T-cell (primary cell): ENCODE data around the gene GOLGA8T. TPM values are rescaled to one million over a fixed set of nuclear protein-coding genes. Genes with fewer than 3 reads are reported as not detected.
A peak's percentile ranks its signal among the peaks of the same experiment; 100 is the strongest.
"Not testable (repeated sequence)": the region's sequence is repeated elsewhere in the genome, so short reads cannot be mapped to it uniquely, and the experiment has no call there.

Experiments used
- ATAC-seq, 4 experiments: fragments of 200-7000 bp in 3 of 4; fragments of 150-1000 bp in 1 of 4; cut with Tn5 transposase; replicated peaks in 1 of 4; 1 replicate in 3 of 4; 2 replicates in 1 of 4; pipeline ENCODE4 v1.10.0; 2021; ENCODE audit warnings: moderate library complexity in 3 of 4, mild to moderate bottlenecking in 2 of 4, moderate number of reproducible peaks in 1 of 4
- CTCF ChIA-PET, 2 donors: fragments of 300-600 bp; sonication (Branson Sonifier 250); formaldehyde crosslinking; loops; one replicate each; lab custom pipeline; 2022; ENCODE audit warnings: antibody characterized with exemption in 2 of 2; lab: Charles Lee
- POLR2A ChIA-PET, 2 donors: fragments of 300-600 bp; sonication (Branson Sonifier 250); formaldehyde crosslinking; loops; one replicate each; lab custom pipeline; 2022; ENCODE audit warnings: antibody characterized with exemption in 2 of 2; lab: Charles Lee
- DNase-seq, 35 experiments: peaks; one replicate each; pipeline versions ENCODE4 v3.0.0 to v3.0.0-alpha.2; 2013 to 2023
- H3K27ac ChIP-seq: one replicate; pipeline ENCODE4 v1.5.1; 2013; ENCODE audit warnings: low read length
- H3K27me3 ChIP-seq, 2 experiments: replicated peaks in 1 of 2; 1 replicate in 1 of 2; 2 replicates in 1 of 2; pipeline versions ENCODE4 v1.6.1 to v1.7.0; 2013; ENCODE audit warnings: low read length in 1 of 2, mixed read lengths in 1 of 2; ENCODE audit not compliant: control insufficient read depth in 2 of 2, insufficient read depth in 2 of 2; ENCODE audit errors: extremely low read depth in 1 of 2
- H3K36me3 ChIP-seq, 2 donors: 1 replicate in 1 of 2; 2 replicates in 1 of 2; pipeline versions ENCODE4 v1.6.1 to v1.7.0; 2013; ENCODE audit warnings: low read length in 1 of 2; ENCODE audit not compliant: control insufficient read depth in 2 of 2, insufficient read depth in 1 of 2; ENCODE audit errors: extremely low read depth in 1 of 2
- H3K4me1 ChIP-seq, 2 experiments: 1 replicate in 1 of 2; 2 replicates in 1 of 2; pipeline versions ENCODE4 v1.6.1 to v1.7.0; 2013; ENCODE audit warnings: low read length in 2 of 2, mixed read lengths in 1 of 2; ENCODE audit not compliant: insufficient read depth in 2 of 2, control insufficient read depth in 1 of 2; ENCODE audit errors: extremely low read depth in 1 of 2
- H3K4me3 ChIP-seq, 2 donors: 1 replicate in 1 of 2; 2 replicates in 1 of 2; pipeline versions ENCODE4 v1.5.1 to v1.7.0; 2013; ENCODE audit warnings: mild to moderate bottlenecking in 2 of 2, low read length in 1 of 2, moderate library complexity in 1 of 2; ENCODE audit not compliant: control insufficient read depth in 1 of 2; ENCODE audit errors: extremely low read depth in 1 of 2
- H3K9me3 ChIP-seq: 2 replicates; pipeline ENCODE4 v1.7.0; 2013
- H3K27ac Mint-ChIP-seq, 2 donors: one replicate each; pipeline ENCODE4 v1.8.0; 2020 to 2021; ENCODE audit warnings: mild to moderate bottlenecking in 2 of 2, mixed read lengths in 2 of 2
- H3K27me3 Mint-ChIP-seq, 2 donors: one replicate each; pipeline ENCODE4 v1.8.0; 2021 to 2022; ENCODE audit warnings: mixed read lengths in 2 of 2
- H3K36me3 Mint-ChIP-seq: one replicate; pipeline ENCODE4 v1.8.0; 2021; ENCODE audit warnings: mixed read lengths
- H3K4me1 Mint-ChIP-seq, 3 donors: one replicate each; pipeline ENCODE4 v1.8.0; 2020 to 2022; ENCODE audit warnings: mixed read lengths in 3 of 3, mild to moderate bottlenecking in 1 of 3
- H3K4me3 Mint-ChIP-seq, 3 donors: one replicate each; pipeline ENCODE4 v1.8.0; 2020 to 2022; ENCODE audit warnings: mild to moderate bottlenecking in 3 of 3, mixed read lengths in 3 of 3, moderate library complexity in 3 of 3
- H3K9me3 Mint-ChIP-seq, 3 donors: one replicate each; pipeline ENCODE4 v1.8.0; 2020 to 2022; ENCODE audit warnings: mixed read lengths in 3 of 3
- WGBS: methylation state at CpG from one replicate; pipeline ENCODE4 v1.1.5; 2013; ENCODE audit warnings: missing lambda C conversion rate; ENCODE audit not compliant: insufficient coverage; 5-methylcytosine and 5-hydroxymethylcytosine counted together
- total RNA-seq, 35 experiments: library from RNA in 6 of 35; stranded (reverse) in 6 of 35; fragments of 120-200 nt in 1 of 35; gene quantifications; one replicate each; pipeline versions ENCODE4 v1.2.1 to v1.2.4 and lab custom pipeline; 2013 to 2026

Gene GOLGA8T
- total RNA-seq, 5 donors from 2014 or later (not counting 1 experiment from before 2014, with no cell fraction given), result 0.26 to 0.82 (median 0.60) TPM

- H3K4me3 ChIP-seq, H3K27ac ChIP-seq, ATAC-seq, CTCF ChIA-PET, H3K9me3 ChIP-seq, H3K9me3 Mint-ChIP-seq, H3K36me3 Mint-ChIP-seq, H3K4me3 Mint-ChIP-seq, POLR2A ChIA-PET, H3K27me3 ChIP-seq, H3K36me3 ChIP-seq, H3K27ac Mint-ChIP-seq, H3K4me1 ChIP-seq, H3K27me3 Mint-ChIP-seq, DNase-seq: not testable (repeated sequence)
- no CpG with 5 or more reads among the region's 7 CpGs for WGBS
- H3K4me1 Mint-ChIP-seq, result peaks cover 7 to 13% (median 10%) of the 10 kb centered on the region in 3 donors
Measured at GRCh38 chr15:30171452-30171851, 36.6 kb downstream of the GOLGA8T start.

DNA sequence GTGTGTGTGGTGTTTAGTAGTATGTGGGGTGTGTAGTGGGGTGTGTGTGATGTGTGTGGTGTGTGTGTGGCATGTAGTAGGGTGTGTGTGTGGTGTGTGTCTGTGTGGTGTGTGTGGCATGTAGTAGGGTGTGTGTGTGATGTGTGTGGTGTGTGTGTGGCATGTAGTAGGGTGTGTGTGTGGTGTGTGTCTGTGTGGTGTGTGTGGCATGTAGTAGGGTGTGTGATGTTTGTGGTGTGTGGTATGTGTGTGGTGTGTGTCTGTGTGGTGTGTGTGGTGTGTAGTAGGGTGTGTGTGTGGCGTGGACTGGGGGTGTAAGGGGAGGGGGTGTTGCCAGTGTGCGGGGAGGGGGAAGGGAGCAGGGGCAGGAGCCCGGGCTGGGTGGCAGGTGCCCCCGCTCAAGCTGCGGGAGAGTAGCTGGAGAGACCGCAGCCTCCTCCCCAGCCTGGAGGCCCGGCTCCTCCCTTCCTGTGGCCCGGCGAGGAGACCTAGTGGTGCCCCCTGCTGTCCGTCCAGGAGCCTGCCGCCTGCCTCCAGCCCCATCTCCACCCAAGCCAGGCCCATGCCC is 38.3 kb downstream of the GOLGA8T start:
- H3K27me3 ChIP-seq, H3K36me3 ChIP-seq, H3K9me3 ChIP-seq, CTCF ChIA-PET, H3K27me3 Mint-ChIP-seq, H3K27ac ChIP-seq, H3K4me3 ChIP-seq, H3K9me3 Mint-ChIP-seq, H3K36me3 Mint-ChIP-seq, H3K4me1 ChIP-seq, POLR2A ChIA-PET: not testable (repeated sequence)
- H3K4me1 Mint-ChIP-seq, result peaks cover 7 to 13% (median 10%) of the 10 kb centered on the region in 3 donors
- DNase-seq, result peak; percentile 2 to 85 (median 69)
- H3K4me3 Mint-ChIP-seq, result peak overlapping the region in 1 of 3 donors; percentile 2
- no CpG with 5 or more reads among the region's 11 CpGs for WGBS
- H3K27ac Mint-ChIP-seq, result peak overlapping the region in 1 of 2 donors; percentile 28
- peak; percentile 66 to 81 (median 74) for ATAC-seq

- H3K4me1 Mint-ChIP-seq, result peaks cover 7 to 13% (median 10%) of the 10 kb centered on the region in 3 donors
- peak overlapping the region; percentile 57 to 58 for H3K27ac Mint-ChIP-seq
- H3K36me3 ChIP-seq, H3K36me3 Mint-ChIP-seq, H3K4me3 ChIP-seq, H3K4me1 ChIP-seq, POLR2A ChIA-PET, ATAC-seq, H3K9me3 ChIP-seq, H3K9me3 Mint-ChIP-seq, CTCF ChIA-PET, H3K4me3 Mint-ChIP-seq, H3K27me3 ChIP-seq, H3K27me3 Mint-ChIP-seq, H3K27ac ChIP-seq: not testable (repeated sequence)
- whole genome bisulfite sequencing, result no CpG with 5 or more reads among the region's 6 CpGs
- DNase-seq, result peak in 1 of 35 experiments; percentile 0
Measured at GRCh38 chr15:30175291-30175690, 40.4 kb downstream of the GOLGA8T start.

- CTCF ChIA-PET, H3K36me3 Mint-ChIP-seq: not testable (repeated sequence)
- no CpG with 5 or more reads among the region's 3 CpGs for WGBS
Measured at GRCh38 chr15:30176613-30177012, 41.8 kb downstream of the GOLGA8T start.

GRCh38 chr15:30179814-30180213 is 45.0 kb downstream of the GOLGA8T start:
- H3K4me3 Mint-ChIP-seq, H3K4me3 ChIP-seq, H3K36me3 Mint-ChIP-seq, DNase-seq, H3K9me3 Mint-ChIP-seq, H3K27me3 Mint-ChIP-seq, H3K27ac ChIP-seq, H3K27ac Mint-ChIP-seq, H3K9me3 ChIP-seq, H3K4me1 Mint-ChIP-seq, H3K27me3 ChIP-seq, H3K4me1 ChIP-seq, H3K36me3 ChIP-seq, CTCF ChIA-PET, POLR2A ChIA-PET: not testable (repeated sequence)
- ATAC-seq, result peak; percentile 31 to 59 (median 44)

More at GRCh38 chr15:30176613-30177012, 41.8 kb downstream of the GOLGA8T start:
- H3K9me3 Mint-ChIP-seq, H3K27me3 ChIP-seq, H3K27ac Mint-ChIP-seq, H3K4me1 ChIP-seq, POLR2A ChIA-PET, H3K9me3 ChIP-seq, H3K36me3 ChIP-seq, H3K4me3 Mint-ChIP-seq, H3K4me3 ChIP-seq, H3K27me3 Mint-ChIP-seq, DNase-seq, H3K27ac ChIP-seq: not testable (repeated sequence)
- ATAC-seq, result peak in 1 of 4 experiments; percentile 3
- peaks cover 7 to 13% (median 10%) of the 10 kb centered on the region in 3 donors for H3K4me1 Mint-ChIP-seq

DNA sequence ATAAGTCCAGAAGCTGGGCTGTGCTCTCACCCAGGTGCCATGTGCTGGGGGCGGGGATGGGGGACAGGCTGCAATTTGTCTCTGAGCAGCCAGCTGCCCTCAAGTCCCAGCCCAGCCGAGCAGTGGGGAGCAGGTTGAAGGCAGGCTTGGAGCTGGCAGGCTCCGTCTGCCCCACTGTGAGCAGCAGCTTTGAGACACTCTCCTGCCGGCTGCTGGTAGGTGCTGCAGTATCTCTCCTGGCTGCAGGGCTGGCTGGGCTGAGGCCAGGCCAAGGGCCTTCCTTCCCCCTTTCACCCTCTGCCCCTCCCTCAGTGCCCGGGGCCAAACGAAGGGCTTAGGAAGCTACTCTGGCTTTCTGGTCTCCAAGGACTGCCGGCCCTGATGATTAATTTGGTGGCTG is 50.6 kb downstream of the GOLGA8T start:
- H3K27ac Mint-ChIP-seq, H3K27me3 Mint-ChIP-seq, DNase-seq, H3K4me3 Mint-ChIP-seq, CTCF ChIA-PET, H3K9me3 Mint-ChIP-seq, H3K27ac ChIP-seq, H3K27me3 ChIP-seq, H3K4me1 Mint-ChIP-seq, H3K9me3 ChIP-seq, H3K4me1 ChIP-seq, H3K4me3 ChIP-seq, POLR2A ChIA-PET, H3K36me3 Mint-ChIP-seq, H3K36me3 ChIP-seq: not testable (repeated sequence)
- WGBS, result no CpG with 5 or more reads among the region's 7 CpGs
- peak in 1 of 4 experiments; percentile 23 for ATAC-seq

DNA sequence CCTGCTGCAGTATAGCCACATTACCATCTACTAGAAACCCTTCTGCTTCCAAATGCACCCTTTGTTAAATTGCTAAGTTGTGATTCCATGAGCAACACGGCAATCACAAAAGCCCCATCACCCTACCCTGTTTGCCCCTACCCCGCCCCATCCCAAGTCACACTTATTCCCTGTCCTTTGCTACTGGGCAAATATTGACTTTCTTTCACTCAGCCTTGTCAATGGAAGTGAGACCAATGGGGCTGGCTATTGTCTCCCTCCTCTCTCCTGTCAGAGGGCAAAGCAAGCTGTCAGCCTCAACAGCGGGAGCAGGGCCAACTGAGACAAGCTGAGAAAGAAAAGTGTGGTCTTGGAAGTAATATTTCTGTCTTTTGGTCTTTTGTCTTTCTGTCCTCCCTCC is 52.6 kb downstream of the GOLGA8T start:
- H3K27ac ChIP-seq, H3K27ac Mint-ChIP-seq, H3K27me3 Mint-ChIP-seq, H3K27me3 ChIP-seq, POLR2A ChIA-PET, H3K9me3 ChIP-seq, H3K36me3 ChIP-seq, H3K4me3 Mint-ChIP-seq, CTCF ChIA-PET, H3K4me1 Mint-ChIP-seq, H3K9me3 Mint-ChIP-seq, ATAC-seq, DNase-seq, H3K4me3 ChIP-seq, H3K4me1 ChIP-seq, H3K36me3 Mint-ChIP-seq: not testable (repeated sequence)
- no CpG with 5 or more reads among the region's 3 CpGs for WGBS
